Measurements from ENCODE around the gene FAM50B. TPM values are rescaled to one million over a fixed set of nuclear protein-coding genes. Genes with fewer than 3 reads are reported as not detected.

Gene FAM50B
- polyA plus RNA-seq, 6 donors from 2014 or later = 2.5 to 14.8 (median 9.0) TPM

DNA sequence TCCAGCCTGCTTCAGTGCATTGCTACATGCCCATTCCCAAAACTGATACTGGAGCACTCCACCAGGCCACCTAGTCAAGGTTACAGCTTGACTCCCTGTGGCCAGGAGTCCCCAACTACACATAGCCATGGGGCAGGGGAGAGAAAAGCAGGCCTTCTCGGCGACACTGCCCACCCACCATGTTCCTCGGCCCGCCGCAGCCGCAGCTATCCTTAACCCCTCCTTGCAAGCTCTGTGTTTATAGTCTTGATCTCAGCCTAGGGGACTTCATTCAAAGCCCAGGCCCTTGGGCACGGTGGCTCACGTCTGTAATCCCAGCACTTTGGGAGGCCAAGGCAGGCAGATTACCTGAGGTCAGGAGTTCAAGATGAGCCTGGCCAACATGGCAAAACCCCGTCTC is 39.2 kb upstream of the FAM50B start:
- Mint-ChIP-seq H3K27ac (no peak overlapping the region), H3K4me3 (no peak overlapping the region), H3K36me3 (no peaks in the 10 kb centered on the region), H3K27me3 (peaks cover 0 to 26% (median 20%) of the 10 kb centered on the region in 3 donors), H3K9me3 (no peaks in the 10 kb centered on the region), H3K4me1 (peaks cover 0 to 5% (median 3%) of the 10 kb centered on the region in 3 donors)
- ATAC-seq (ENCODE audit: low read depth in 2 of 2) (no peak), DNase-seq (no peak)

DNA sequence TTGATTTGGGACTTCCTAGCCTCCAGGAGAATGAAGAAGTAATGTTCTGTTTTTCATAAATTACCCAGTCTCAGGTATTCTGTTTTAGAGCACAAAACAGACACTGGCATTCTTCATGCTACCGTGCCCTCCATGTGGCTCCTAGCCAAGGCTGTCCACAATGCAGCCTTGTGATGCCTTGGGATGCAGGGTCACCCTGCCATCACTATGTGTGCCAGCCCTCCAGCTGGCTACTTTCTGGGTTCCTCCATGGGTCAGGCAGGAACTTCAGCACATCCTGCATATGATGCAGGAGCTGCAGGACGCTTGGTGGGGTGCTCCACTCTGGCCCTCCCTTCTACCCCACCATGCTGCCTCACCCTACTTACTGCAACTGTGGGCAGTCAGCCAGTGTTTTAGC is 38.0 kb upstream of the FAM50B start:
- Mint-ChIP-seq H3K4me3 (no peak overlapping the region), H3K9me3 (no peaks in the 10 kb centered on the region), H3K27me3 (peaks cover 0 to 26% (median 17%) of the 10 kb centered on the region in 3 donors), H3K4me1 (peaks cover 0 to 5% (median 3%) of the 10 kb centered on the region in 3 donors), H3K36me3 (no peaks in the 10 kb centered on the region), H3K27ac (peak overlapping the region in 1 of 6 donors; percentile 80)
- DNase-seq (no peak), ATAC-seq (ENCODE audit: low read depth in 2 of 2) (no peak)

- H3K4me3 Mint-ChIP-seq = no peak overlapping the region
- ATAC-seq (ENCODE audit: low read depth in 2 of 2) (no peak), DNase-seq (no peak)
- no peaks in the 10 kb centered on the region for H3K36me3 Mint-ChIP-seq
- H3K4me1 Mint-ChIP-seq = peaks cover 0 to 5% (median 3%) of the 10 kb centered on the region in 3 donors
- no peak overlapping the region for H3K27ac Mint-ChIP-seq
- H3K9me3 Mint-ChIP-seq = no peaks in the 10 kb centered on the region
- peaks cover 0 to 26% (median 17%) of the 10 kb centered on the region in 3 donors for H3K27me3 Mint-ChIP-seq
These were observed 36.6 kb upstream of the FAM50B start for GRCh38 chr6:3812596-3812995.

DNA sequence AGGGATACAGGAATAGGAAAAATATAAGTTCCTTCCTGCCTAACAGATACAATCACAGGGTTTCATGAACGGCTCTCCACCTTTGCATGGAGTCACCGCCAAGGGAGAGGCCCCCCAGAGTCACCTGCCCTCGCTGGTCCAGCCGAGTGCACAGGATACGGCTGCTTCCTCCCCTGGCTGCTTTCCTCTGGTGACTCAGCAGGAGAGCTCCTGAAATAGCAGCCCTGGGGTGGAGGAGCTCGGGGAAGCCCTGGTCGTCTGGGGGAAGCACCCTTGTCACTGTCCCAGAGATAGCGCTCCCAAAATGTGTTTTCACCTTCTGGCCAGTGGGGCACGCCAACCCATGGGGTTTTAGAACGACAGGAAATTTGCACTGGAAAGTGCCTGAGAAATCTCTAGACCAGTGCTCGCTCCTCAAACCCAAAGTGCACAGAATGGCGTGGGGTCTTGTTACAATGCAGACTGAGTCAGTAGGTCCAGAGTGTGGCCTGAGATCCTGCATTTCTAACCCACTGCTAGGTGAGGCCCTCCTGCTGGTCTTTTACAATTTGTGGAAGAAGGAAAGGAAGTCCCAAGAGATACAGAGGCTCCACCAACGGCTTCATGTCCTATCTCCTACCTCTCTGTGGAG is 35.9 kb upstream of the FAM50B start:
- Mint-ChIP-seq H3K4me1 (peaks cover 0 to 5% (median 3%) of the 10 kb centered on the region in 3 donors), H3K9me3 (no peaks in the 10 kb centered on the region), H3K27ac (no peak overlapping the region), H3K4me3 (no peak overlapping the region), H3K27me3 (peaks cover 0 to 19% (median 16%) of the 10 kb centered on the region in 3 donors), H3K36me3 (no peaks in the 10 kb centered on the region)
- DNase-seq = no peak
- no peak for ATAC-seq (ENCODE audit: low read depth in 2 of 2)

GRCh38 chr6:3813918-3814317 is 35.3 kb upstream of the FAM50B start:
- H3K9me3 Mint-ChIP-seq = no peaks in the 10 kb centered on the region
- H3K27me3 Mint-ChIP-seq = peaks cover 0 to 17% (median 11%) of the 10 kb centered on the region in 3 donors
- H3K36me3 Mint-ChIP-seq = no peaks in the 10 kb centered on the region
- peaks cover 0 to 5% (median 3%) of the 10 kb centered on the region in 3 donors for H3K4me1 Mint-ChIP-seq
- no peak for DNase-seq
- no peak overlapping the region for H3K27ac Mint-ChIP-seq
- ATAC-seq (ENCODE audit: low read depth in 2 of 2) = no peak
- H3K4me3 Mint-ChIP-seq = no peak overlapping the region

- Mint-ChIP-seq H3K4me3 (no peak overlapping the region), H3K27me3 (peaks cover 0 to 17% (median 11%) of the 10 kb centered on the region in 3 donors), H3K9me3 (peaks cover 0 to 3% (median 0%) of the 10 kb centered on the region in 7 donors), H3K27ac (no peak overlapping the region), H3K36me3 (no peaks in the 10 kb centered on the region), H3K4me1 (peaks cover 0 to 5% (median 3%) of the 10 kb centered on the region in 3 donors)
- ATAC-seq (ENCODE audit: low read depth in 2 of 2) = no peak
- no peak for DNase-seq
These were observed 34.6 kb upstream of the FAM50B start for GRCh38 chr6:3814539-3814938.

- peaks cover 0 to 8% (median 6%) of the 10 kb centered on the region in 3 donors for H3K27me3 Mint-ChIP-seq
- peaks cover 0 to 5% (median 3%) of the 10 kb centered on the region in 3 donors for H3K4me1 Mint-ChIP-seq
- H3K4me3 Mint-ChIP-seq = no peak overlapping the region
- no peaks in the 10 kb centered on the region for H3K36me3 Mint-ChIP-seq
- ATAC-seq (ENCODE audit: low read depth in 2 of 2) = no peak
- no peak for DNase-seq
- H3K27ac Mint-ChIP-seq = no peak overlapping the region
- peaks cover 0 to 3% (median 0%) of the 10 kb centered on the region in 7 donors for H3K9me3 Mint-ChIP-seq
These were observed 32.9 kb upstream of the FAM50B start for GRCh38 chr6:3816251-3816650.

- ATAC-seq (ENCODE audit: low read depth in 2 of 2) (no peak), DNase-seq (no peak)
- peaks cover 0 to 3% (median 0%) of the 10 kb centered on the region in 7 donors for H3K9me3 Mint-ChIP-seq
- H3K4me3 Mint-ChIP-seq = no peak overlapping the region
- no peak overlapping the region for H3K27ac Mint-ChIP-seq
- H3K36me3 Mint-ChIP-seq = no peaks in the 10 kb centered on the region
- no peaks in the 10 kb centered on the region for H3K4me1 Mint-ChIP-seq
- peaks cover 0 to 7% (median 5%) of the 10 kb centered on the region in 3 donors for H3K27me3 Mint-ChIP-seq
These were observed 29.7 kb upstream of the FAM50B start for GRCh38 chr6:3819161-3820110.

- Mint-ChIP-seq H3K9me3 (peaks cover 0 to 3% (median 0%) of the 10 kb centered on the region in 7 donors), H3K27ac (no peak overlapping the region), H3K36me3 (no peaks in the 10 kb centered on the region), H3K4me3 (peak overlapping the region in 1 of 8 donors; percentile 58), H3K27me3 (peaks cover 0 to 5% (median 4%) of the 10 kb centered on the region in 3 donors), H3K4me1 (no peaks in the 10 kb centered on the region)
- ATAC-seq (ENCODE audit: low read depth in 2 of 2) (no peak), DNase-seq (no peak)
These were observed 28.6 kb upstream of the FAM50B start for GRCh38 chr6:3820563-3820962.

DNA sequence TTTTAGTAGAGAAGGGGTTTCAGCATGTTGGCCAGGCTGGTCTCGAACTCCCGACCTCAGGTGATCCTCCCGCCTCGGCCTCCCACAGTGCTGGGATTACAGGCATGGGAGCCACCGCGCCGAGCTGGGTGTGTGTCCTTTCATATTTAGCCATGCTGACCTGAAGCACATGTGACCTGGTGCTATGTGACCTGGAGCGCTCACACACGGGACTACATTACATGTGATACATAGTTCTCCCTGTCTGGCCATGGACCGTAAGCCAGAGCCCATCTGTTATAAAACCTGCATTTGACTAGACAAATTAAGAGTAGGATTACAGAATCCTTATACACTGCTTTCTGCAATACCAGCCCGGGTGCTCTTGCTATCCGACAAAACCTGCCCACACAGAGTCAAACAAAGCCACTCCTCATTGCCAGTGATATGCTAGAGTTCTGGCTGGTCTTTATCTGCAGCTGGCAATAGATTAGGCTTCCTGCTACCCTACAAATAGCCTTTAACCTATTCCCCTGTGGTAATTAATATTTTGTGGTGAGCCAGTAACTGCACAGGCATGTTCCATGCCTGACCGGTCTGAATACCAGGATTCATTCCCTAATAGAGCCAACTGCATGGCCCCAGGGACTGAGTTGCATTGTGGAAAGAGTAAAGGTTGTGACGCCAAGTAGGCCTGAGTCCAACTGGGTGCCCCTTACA is 26.3 kb upstream of the FAM50B start:
- Mint-ChIP-seq H3K27me3 (peaks cover 0 to 9% (median 5%) of the 10 kb centered on the region in 3 donors), H3K4me1 (no peaks in the 10 kb centered on the region), H3K27ac (no peak overlapping the region), H3K4me3 (no peak overlapping the region), H3K9me3 (peaks cover 0 to 3% (median 0%) of the 10 kb centered on the region in 7 donors), H3K36me3 (no peaks in the 10 kb centered on the region)
- DNase-seq (no peak), ATAC-seq (ENCODE audit: low read depth in 2 of 2) (no peak)

DNA sequence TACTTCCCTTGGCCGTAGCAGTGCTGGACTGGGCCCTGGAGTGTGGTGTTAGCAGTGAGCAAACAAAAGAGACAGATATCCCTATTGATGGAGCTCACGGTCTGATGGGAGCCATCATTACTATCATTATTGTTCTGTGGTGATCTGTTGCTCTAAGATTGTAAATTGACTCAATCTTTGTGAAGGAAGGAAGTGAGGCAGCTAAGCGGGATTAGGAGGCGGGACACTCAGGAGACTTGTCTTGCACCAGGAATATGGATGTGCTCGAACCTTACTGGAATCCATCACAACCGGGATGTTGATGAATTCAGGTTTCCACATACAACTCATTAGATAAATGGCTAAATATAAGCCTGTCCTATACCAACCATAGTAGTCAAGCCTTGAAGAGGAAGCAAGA is 25.5 kb upstream of the FAM50B start:
- H3K27ac Mint-ChIP-seq = no peak overlapping the region
- H3K27me3 Mint-ChIP-seq = peaks cover 0 to 9% (median 5%) of the 10 kb centered on the region in 3 donors
- ATAC-seq (ENCODE audit: low read depth in 2 of 2) (no peak), DNase-seq (no peak)
- H3K36me3 Mint-ChIP-seq = no peaks in the 10 kb centered on the region
- no peaks in the 10 kb centered on the region for H3K4me1 Mint-ChIP-seq
- no peak overlapping the region for H3K4me3 Mint-ChIP-seq
- H3K9me3 Mint-ChIP-seq = peaks cover 0 to 3% (median 0%) of the 10 kb centered on the region in 7 donors

DNA sequence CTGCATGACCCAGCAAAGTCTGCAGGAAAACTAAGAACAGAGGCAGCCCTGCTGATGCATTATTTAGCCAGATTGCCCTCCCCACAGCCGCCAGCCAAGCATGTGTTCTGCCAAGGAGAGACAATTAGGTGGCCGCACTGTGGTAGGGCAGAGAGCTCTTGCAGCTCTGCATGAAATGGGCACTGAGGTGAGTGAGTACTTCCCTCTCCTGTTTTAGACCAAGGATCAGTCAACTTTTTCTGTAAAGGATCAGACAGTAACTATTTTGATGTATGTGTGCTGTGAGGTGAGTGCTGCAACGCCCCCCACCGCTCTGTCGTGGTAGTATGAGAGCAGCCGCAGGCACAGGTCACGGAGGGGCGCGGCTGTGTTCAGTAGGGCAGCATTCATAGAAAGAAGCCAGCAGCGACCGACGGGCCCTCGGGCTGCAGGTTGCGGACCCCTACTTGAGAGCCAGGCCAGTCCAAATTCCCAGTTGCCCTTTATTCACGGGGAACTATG is 23.8 kb upstream of the FAM50B start:
- Mint-ChIP-seq H3K4me3 (no peak overlapping the region), H3K27me3 (peaks cover 0 to 9% (median 6%) of the 10 kb centered on the region in 3 donors), H3K9me3 (no peaks in the 10 kb centered on the region)

More for the DNA sequence above, 23.8 kb upstream of the FAM50B start:
- Mint-ChIP-seq H3K4me1 (no peaks in the 10 kb centered on the region), H3K36me3 (no peaks in the 10 kb centered on the region), H3K27ac (no peak overlapping the region)
- DNase-seq = no peak
- no peak for ATAC-seq (ENCODE audit: low read depth in 2 of 2)

Data from naive B cell (primary cell).